DMS79 (cell line): Measurements from ENCODE around the gene CXCL6.

Experiments
- DNase-seq: peaks from one replicate; lab custom pipeline; 2025; lab: John Stamatoyannopoulos, UW

Gene CXCL6

DNA sequence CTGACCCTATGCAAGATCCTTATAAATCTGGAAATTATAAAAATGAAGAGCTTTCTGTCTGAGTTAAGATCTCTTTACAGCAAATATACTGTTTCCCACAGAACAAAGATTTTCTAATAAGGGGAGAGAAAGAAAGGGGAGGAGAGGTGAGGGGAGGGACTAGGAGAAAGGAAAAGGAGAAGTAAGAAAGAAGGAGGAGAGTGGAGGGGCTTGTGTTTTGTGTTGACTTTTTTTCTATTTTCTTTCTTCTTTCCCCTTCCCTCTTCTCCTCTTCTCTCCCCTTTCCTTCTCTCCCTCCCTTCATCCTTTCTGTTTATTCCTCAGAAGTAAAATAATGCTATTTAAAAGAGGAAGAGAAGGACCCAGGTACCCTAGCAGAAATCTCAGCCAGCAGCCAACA, 6.2 kb downstream of the CXCL6 start:
- no peak for DNase-seq

DNA sequence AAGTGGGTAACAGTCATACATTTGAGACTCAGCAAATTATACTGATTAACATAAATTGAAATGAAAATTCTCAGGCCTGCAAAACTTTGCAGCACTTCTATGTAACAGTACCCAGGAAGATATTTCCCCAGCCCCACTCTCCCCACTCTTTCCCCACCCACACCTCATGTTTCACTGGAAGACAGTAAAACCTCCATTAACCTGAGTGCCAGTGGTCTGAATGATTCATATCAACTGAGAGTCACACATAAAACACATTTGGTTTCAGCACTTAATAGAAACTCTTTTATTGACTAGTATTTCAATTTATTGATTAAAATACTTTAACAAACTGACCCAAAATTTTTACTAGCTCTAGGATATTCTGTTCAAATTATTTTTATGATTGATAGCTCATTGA, 6.9 kb downstream of the CXCL6 start:
- no peak for DNase-seq

DNA sequence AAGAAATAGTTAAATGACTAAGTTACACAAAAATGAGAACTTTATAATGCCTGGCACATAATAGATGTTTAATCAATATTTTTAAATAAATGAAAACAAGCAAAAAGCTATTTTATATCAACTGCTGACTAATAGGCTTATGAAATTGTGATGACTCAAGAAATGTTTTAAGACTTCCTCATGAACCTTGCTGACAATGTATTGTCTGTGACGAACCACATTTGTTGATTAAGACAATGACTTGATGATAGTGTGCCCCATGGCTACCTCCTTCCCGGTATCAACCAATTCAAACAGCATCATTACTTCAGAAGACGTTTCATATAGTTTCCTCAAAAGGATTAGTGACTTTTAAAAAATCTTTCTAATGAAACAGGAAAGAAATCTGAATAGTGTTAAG, 7.9 kb downstream of the CXCL6 start:
- DNase-seq = no peak

DNA sequence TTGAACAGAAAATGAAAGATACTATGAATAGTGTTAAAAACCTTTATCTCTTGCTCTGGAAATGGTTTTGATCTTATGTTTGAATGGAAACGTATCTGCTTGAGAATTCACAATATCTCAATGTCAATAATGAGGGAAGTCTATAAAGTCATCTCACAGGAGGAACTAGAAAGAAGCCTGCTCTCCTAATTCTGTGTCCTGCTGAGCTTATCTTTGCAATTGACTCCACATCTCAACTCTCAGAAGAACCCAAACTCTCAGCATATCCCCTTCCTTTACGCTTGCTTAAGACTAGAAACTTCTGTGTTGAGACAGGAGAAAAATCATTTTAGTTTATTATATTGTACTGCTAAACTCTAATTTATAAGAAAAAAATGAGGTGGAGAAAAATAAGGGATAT, 8.3 kb downstream of the CXCL6 start:
- no peak for DNase-seq

DNA sequence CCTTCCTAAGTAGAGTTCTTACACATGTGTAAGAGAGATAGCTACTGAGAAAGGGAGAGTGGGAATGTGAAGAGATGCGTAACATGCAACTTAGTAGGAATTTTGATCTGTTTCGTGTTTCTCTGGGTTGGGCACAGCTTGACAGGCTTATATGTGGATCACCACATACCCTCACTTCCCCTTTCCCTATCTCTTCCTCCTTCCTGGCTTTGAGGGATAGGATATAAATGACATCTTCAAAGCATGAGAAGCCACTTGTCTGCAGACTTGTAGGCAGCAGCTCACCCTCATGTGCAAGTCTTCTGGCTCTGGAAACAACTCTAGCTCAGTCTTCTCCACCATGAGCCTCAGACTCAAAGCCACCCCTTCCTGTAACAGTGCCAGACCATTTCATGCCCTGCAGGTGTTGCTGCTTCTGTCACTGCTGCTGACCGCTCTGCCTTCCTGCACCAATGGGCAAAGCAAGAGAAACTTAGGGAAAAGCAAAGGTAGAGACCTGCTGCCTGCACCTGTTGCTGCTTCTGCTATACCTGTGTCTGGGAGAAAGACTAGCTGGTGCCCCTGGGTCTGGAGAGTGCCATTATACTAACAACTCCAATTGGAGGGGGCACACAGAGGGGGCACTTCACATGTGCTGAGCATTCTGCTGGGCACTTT, 11.2 kb downstream of the CXCL6 start:
- no peak for DNase-seq

DNA sequence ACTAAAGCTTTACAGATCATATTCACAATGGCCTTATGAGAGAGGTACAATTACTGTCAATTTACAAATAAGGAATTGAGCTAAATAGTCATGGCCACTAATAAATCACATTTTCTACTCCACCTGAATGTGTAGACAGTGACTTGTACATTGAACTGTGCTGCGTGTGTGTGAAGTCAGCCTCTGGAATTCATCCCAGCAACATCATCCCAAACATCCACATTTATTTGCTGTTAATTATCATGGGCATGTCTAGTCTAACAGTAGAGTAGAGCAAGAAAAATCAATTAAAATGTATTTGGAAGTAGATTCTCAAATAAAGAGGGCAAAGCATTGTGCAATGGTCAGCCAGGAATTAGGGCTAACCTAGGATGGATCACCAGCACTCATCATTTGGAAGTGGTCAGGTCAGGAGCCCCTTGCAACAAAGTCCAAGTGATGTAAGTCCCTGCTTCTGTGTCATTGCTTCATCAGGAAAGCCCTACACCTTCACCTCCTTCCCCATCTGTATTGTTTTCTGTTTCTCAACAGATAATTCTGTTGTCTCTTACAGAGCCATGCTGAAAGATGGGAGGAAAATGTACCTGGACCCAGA, 11.8 kb downstream of the CXCL6 start:
- DNase-seq = no peak

DNA sequence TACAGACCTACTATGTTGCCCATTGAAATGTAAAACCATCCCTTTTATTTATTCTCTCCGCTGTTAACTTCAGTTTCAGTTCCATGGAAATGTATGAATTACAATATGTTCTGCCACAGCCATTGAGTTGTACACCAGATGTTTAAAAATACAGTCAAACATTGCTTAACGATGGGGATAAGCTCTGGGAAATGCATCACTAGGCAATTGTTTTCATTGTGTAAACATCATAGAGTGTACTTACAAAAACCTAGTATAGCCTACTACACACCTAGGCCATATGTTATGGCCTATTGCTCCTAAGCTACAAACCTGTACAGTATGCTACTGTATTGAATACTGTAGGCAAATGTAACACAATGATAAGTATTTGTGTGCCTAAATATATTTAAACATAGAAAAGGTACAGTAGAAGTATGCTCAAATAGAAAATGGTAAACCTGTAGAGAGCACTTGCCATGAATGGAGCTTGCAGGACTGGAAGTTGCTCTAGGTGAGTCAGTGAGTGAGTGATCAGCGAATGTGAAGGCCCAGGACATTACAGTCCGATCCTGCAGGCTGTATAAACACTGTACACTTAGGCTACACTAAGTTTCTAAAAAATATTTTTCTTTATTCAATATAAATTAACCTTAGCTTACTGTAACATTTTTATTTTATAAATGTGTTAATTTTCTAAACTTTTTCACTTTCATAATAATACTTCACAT, 13.9 kb downstream of the CXCL6 start:
- DNase-seq = no peak

DNA sequence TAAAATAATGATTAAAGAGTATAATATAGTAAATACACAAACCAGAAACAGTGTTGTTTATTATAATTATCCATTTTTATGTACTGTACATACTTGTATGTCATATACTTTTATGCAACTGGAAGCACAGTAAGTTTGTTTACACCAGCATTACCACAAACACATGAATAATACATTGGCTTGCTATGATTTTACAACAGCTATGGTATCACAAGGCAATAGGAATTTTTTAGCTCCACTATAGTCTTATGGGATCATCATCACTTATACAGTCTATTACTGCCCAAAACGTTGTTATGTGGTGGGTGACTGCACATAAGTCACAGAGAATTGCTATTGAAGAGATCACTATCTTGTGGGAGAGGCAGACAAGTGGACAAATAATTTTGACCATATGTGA, 14.8 kb downstream of the CXCL6 start:
- no peak for DNase-seq

DNA sequence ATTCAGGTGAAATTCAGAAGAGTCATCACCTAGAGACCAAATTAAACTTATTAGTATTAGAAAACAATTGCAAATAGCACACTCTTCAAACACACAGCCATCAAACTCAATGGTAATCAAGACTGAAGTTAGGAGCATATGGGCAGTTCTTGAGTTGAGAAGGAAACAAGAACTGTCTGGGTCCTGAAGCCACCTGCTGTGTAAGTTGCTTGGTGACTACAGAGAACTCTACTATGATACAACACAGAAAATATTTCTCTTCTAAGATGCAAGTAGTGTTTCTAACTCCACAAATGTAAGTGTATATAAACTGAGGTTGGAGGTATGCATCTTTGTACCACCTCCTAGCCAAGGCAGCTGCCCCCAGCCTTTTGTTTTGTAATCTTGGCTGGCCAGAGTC, 16.3 kb downstream of the CXCL6 start:
- DNase-seq = no peak

DNA sequence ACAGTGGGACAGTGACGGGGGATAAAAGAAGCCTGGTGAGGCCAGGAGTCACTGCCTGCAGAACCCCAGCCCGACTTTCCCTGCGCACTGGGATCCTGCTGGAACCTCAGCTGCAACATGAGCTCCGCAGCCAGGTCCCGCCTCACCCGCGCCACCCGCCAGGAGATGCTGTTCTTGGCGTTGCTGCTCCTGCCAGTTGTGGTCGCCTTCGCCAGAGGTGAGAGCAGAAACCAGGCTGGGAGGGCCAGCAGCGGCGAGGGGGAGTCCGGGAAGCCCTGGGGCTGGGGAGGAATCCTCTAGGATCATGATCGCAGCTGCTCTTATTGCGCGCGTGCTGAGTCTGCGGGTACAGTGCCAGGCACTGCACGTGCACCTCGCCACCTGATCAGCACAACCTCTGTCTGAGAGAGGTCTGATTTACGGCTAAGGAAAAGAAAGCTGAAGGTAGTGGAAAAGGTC, 16.8 kb downstream of the CXCL6 start, which contains the start of gene PF4V1:
Gene PF4V1 (plus strand): TSS at position 51 of the 459 bp plus-strand sequence. CDS start 67 bp downstream, at position 118.
- DNase-seq = no peak

DNA sequence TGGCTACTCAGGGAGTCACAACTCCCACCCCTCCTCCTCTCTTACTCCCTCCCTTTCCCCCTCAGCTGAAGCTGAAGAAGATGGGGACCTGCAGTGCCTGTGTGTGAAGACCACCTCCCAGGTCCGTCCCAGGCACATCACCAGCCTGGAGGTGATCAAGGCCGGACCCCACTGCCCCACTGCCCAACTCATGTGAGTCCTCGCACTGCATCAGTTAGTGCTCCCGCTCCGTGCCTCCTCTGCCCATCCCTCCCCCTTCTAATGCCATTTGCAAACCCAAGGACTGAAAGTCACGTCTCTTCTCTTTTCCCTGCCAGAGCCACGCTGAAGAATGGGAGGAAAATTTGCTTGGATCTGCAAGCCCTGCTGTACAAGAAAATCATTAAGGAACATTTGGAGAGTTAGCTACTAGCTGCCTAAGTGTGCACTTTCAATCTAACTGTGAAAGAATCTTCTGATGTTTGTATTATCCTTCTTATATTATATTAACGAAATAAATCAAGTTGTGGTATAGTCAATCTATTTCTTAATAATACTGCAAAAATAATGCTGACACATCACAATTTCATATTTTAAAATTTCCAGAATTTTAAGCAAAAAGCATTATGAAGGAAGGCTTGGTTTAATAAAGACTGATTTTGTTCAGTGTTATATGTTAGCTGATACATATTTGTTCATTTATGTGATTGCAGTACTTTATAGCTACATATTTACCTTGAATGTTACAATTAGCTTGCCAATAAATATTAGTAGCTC, 17.4 kb downstream of the CXCL6 start:
- DNase-seq = no peak

DNA sequence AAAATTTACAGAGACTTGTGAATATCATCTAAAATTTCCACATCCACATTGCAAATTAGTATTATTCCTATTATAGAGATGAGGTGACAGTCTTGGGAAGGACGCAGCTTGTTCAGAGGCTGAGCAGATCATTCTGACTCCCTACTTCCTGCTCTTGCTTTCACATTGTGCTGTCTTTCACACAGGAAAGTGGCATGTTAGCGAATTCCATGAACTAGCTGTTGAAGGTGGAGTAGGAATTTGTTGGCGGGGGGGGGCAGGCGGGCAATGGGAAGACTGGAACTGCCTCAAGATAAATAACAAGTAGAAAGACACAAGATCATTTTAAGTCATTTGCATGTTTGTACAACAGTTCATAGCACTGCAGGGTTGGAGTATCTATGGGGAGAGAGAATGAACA, 18.9 kb downstream of the CXCL6 start:
- DNase-seq = no peak

DNA sequence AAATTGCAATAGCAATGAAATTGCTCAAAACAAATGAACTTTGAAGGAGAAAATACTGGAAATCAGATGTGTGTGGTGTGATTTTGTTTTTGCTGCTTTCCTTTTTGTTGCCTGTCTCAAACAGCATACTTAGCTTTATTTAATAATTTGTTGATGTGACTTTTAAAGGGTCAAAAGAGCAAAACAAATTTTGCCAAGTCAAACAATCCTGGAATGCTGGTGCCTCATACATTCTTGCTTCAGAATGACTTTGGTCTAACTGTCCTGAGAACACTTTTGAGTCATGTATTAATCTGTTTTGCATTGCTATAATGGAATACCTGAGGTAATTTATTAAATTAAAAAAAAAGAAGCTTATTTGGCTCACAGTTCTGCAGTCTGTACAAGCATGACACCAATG, 20.0 kb downstream of the CXCL6 start:
- no peak for DNase-seq

DNA sequence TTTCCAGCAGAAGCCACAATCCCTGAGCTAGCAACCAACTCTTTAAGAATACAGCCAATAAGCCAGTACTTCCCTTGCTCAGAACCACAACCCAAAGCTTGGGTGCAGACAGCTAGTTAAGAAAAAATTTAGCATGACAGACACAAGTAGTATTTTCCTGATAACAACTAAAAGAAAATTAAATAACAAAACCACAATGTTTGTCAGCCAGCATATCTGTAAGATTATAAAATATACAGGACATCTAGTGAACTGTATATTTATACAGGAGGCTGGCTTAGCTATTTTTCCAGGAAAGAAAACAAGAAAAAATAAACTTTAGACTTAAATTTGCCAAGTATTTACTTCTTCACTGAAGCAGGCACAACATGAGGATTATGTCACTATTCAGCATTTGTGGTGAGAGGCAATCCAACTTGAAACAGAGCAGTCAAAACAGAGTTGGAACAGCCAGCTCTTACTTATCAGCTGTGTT, 23.2 kb downstream of the CXCL6 start:
- DNase-seq = no peak

DNA sequence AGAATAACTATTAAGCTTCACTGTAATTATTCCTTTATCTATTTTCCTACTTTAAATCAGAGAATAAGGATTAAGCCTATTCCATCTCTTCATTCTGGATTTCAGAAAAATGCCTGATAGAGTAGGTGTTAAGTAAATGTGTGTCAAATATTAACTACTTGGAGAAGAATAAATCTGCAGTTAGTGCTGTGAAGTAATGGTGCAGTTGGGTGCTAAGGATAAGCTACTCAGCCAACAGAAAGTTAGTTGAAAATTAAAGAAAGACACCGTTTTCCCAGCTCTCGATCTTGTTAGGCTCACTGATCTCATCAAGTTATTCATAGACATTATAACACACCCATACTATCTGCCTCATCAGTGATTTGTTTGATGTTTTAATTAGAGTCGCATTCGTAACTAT, 23.7 kb downstream of the CXCL6 start:
- no peak for DNase-seq

DNA sequence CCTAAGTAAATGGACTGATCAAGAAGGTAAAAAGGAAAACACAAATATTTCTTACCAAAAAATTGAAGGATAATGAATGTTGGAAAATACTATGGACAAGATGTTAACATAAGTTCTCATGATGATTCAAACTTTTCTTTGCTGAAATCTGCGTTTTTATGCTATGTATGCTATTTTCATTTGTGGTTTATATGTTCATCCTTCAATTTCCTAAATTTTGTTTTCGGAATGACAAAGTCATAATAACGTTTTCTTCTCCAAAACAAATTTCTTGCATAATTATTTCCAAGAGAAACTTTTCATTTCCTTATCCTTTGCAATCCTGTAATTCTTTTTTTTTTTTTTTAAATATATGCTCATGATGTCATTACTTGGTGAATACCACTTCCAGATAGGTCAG, 24.4 kb downstream of the CXCL6 start:
- no peak for DNase-seq

DNA sequence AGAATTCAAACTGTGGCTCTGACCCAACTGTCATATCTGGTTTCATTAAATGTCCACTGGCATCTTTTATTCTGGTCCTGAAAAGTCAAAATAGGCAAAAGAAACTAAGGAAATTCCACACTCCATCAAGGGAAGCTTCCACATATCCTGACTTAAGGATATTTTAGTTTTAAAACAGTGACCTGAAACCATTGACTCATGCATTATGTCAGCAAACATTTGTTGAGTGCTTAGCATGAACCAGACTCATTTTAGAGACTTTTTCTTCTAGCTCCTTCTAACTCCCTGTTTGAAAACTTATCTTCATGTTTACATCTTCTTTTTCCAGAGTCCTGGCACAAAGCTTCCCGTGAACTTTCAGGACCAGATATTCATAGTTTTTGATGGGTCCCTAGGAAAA, 25.8 kb downstream of the CXCL6 start:
- DNase-seq = no peak

DNA sequence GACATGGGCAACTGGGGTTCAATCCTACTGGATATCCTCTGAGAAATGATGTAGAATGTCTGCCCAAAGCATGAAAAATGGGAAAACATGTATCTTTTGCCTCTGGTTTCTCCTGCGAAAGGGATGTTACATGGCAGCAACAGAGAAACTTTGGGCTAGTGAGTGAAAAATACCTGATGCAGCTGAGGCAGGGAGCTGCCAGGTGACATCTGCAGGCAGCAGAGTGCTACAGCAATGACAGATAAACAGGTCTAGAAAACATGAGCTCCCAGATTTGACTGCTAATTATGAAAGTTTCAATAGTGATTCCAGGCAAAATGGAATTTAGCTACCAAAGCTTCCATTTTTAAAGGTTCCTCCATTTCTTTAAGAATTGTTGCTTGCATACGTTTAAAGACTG, 27.9 kb downstream of the CXCL6 start:
- no peak for DNase-seq

DNA sequence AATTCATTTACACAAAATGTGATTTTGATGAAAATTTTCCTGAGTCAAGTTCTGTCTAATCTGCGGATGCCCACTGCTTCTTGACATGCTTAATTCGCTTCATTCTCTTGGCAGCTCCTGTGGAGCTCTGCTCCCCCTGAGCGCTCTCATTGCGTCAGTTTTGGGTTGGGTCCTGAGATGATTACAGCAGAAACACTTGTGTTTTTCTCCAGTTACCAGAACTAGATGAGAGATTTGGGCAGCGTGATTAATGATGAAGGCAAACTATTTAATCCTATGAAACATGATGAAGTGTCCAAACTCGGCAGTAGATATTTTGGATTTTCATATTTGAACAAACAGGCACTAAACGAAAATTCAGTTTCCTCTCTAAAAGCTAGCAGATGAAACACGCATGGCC, 28.5 kb downstream of the CXCL6 start:
- DNase-seq = no peak

DNA sequence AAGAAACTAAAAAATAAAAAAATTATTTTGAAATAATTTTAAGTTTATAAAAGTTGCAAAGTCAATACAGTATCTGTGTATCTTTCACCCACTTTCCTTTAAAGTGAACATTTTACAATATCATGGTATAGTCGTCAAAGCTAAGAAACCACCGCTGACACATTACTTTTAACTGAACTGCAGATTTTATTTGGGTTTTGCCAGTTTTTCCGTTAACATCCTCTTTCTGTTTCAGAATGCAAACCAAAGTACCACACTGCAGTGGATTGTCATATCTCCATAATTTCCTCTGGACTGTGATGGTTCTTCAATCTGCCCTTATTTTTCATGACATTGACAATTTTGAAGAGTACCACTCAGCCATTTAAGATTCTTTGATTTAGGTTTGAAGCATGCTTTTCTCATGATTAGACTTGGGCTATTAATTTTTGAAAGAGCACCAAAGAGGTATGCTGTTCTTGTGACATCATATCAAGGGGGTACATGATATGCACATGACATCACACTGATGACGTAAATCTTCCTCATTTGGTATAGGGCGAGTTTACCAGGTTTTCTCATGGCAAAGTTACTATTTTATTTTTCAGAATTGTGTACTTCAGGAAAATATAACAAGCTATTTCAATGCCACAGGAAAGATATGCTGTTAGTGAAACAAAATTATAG, 29.1 kb downstream of the CXCL6 start:
- DNase-seq = no peak

DNA sequence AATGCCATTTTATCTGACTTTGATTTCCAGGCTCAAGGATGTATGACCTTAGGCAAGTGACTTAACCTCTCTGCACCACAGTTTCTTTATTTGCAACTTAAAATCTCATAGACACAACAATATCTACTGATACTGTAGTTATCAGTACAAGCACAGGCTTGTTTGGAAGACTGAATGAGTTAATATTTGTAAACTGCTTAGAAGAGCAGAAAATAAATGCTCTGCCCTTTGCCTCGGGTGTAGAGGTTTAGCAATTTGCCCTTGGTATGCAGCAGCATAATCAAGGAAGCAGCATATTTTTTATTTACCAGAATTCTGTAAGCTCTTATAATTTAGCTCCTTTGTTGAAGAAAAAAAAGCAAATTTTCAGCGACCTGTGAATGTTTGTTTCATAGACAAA, 29.8 kb downstream of the CXCL6 start:
- no peak for DNase-seq

DNA sequence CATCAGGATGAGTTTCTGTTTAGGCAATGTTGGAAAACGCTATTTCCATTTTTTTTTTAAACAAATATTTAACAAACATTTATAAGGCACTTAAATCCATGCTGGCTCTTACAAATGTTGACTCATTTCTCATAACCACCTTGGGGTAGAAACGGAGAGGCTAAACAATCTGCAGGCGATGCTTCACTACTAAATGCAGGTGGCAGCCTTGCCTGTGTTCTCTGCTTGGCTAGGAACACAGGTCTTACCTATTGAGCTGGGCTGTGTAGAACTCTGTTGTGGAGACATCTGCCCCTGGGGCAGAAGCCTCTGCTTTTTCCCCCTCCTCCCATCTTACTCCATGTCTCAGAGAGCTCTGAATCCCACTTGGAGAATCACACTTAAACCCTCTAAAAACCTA, 31.3 kb downstream of the CXCL6 start:
- DNase-seq = no peak
